ENCODE data around the gene FOXD1. TPM values are rescaled to one million over a fixed set of nuclear protein-coding genes. Genes with fewer than 3 reads are reported as not detected.

FOXD1 gene
- total RNA-seq, 1 donor from 2014 or later = not detected

Other genes with a start within 250 kb of the FOXD1 start
- gene BTF3, start 49.7 kb upstream of the FOXD1 start, total RNA-seq = 364 TPM
- 12.7 TPM for gene ANKRA2, start 116.9 kb upstream of the FOXD1 start, total RNA-seq
- 10.5 TPM for gene UTP15, start 117.0 kb upstream of the FOXD1 start, total RNA-seq
- gene ARHGEF28, start 177.4 kb upstream of the FOXD1 start, total RNA-seq = 1.6 TPM